Pancreas (tissue), 10 donors: ENCODE measurements around the gene KDM4B. TPM values are rescaled to one million over a fixed set of nuclear protein-coding genes. Genes with fewer than 3 reads are reported as not detected.

ENCODE experiments used
- ATAC-seq, 4 donors: fragments of 200-7000 bp; cut with Tn5 transposase; one replicate each; pipeline versions ENCODE4 v1.8.0 to v1.9.1; 2020; ENCODE audit warnings: mild to moderate bottlenecking in 4 of 4, moderate library complexity in 4 of 4
- DNase-seq, 6 donors: peaks; one replicate each; pipeline ENCODE4 v3.0.0-alpha.2; 2020
- FAIRE-seq: peaks from 2 replicates; lab custom pipeline; 2012; peaks lifted over from hg19 to GRCh38; lab: Jason Lieb, UNC
- H3K27ac ChIP-seq, 4 donors: fragments of 200-600 bp; sonication (generic); 1 replicate in 3 of 4; 2 replicates in 1 of 4; pipeline versions ENCODE4 v1.5.0 to v1.8.0; 2020
- H3K27me3 ChIP-seq, 4 donors: fragments of 200-600 bp; one replicate each; pipeline ENCODE4 v1.8.0; 2021
- H3K36me3 ChIP-seq, 3 donors: fragments of 200-600 bp; sonication (generic) in 1 of 3; one replicate each; pipeline versions ENCODE4 v1.5.0 to v1.8.0; 2020 to 2021
- H3K4me1 ChIP-seq, 3 donors: fragments of 200-600 bp; one replicate each; pipeline ENCODE4 v1.8.0; 2021
- H3K4me3 ChIP-seq, 4 donors: fragments of 200-600 bp; sonication (generic) in 2 of 4; one replicate each; pipeline versions ENCODE4 v1.5.0 to v1.8.0; 2020 to 2021
- H3K9me3 ChIP-seq, 4 donors: fragments of 200-600 bp; one replicate each; pipeline ENCODE4 v1.8.0; 2021
- WGBS, 2 donors: extraction: QIAGEN DNeasy Blood & Tissue Kit; methylation state at CpG; one replicate each; pipeline ENCODE4 v1.1.7; 2013; 5-methylcytosine and 5-hydroxymethylcytosine counted together
- intact Hi-C, 3 donors: fragments of 100-400 bp; cut with DNase I; formaldehyde crosslinking; loops; one replicate each; pipeline versions ENCODE4 v1.11.1 to v1.14.2; 2022
- polyA plus RNA-seq, 2 donors: library from polyadenylated mRNA; stranded (reverse); fragments of 200-250 nt; gene quantifications; one replicate each; pipeline ENCODE4 v1.2.3, GENCODE V29; 2013
- total RNA-seq, 6 donors: library from RNA; stranded (reverse); fragmentation: NEBNext Ultra II Directional in 4 of 6; extraction: Animal tissue kit (Norgen Biotek cat#: 25700) in 4 of 6; gene quantifications; one replicate each; pipeline versions ENCODE4 v1.2.1 to v1.2.4, GENCODE V29; 2021 to 2023
- TF ChIP-seq, protein P1 (sequence below), 4 donors: fragments of 200-600 bp; sonication (generic) in 3 of 4; IDR thresholded peaks; one replicate each; pipeline versions ENCODE4 v1.5.0 to v1.8.0; 2021; ENCODE audit warnings: antibody characterized with exemption in 4 of 4
- donor health status: healthy with polysubstance abuse.
- donor health status: DM: no; HTN: no; CAD: no; lungs with moderate emphysema.
- donor health status: DM: no; HTN: no; CAD: no.
- donor health status: control.
- donor health status: control.
- donor health status: Bipolar disorder and iron deficiency.
- donor health status: DM: yes; HTN: yes; CAD: no.
- donor health status: DM: no; HTN: no; CAD: no.
- donor health status: DM: no; HTN: no; CAD: no.
- donor health status: DM: yes; HTN: yes; CAD: no.

Gene KDM4B
- total and polyA plus RNA-seq, 8 donors, result 13.8 to 24.0 (median 18.5) TPM

- no peaks in the 10 kb centered on the region for H3K36me3 ChIP-seq
- H3K9me3 ChIP-seq, result no peaks in the 10 kb centered on the region
- TF ChIP-seq, protein P1, sequence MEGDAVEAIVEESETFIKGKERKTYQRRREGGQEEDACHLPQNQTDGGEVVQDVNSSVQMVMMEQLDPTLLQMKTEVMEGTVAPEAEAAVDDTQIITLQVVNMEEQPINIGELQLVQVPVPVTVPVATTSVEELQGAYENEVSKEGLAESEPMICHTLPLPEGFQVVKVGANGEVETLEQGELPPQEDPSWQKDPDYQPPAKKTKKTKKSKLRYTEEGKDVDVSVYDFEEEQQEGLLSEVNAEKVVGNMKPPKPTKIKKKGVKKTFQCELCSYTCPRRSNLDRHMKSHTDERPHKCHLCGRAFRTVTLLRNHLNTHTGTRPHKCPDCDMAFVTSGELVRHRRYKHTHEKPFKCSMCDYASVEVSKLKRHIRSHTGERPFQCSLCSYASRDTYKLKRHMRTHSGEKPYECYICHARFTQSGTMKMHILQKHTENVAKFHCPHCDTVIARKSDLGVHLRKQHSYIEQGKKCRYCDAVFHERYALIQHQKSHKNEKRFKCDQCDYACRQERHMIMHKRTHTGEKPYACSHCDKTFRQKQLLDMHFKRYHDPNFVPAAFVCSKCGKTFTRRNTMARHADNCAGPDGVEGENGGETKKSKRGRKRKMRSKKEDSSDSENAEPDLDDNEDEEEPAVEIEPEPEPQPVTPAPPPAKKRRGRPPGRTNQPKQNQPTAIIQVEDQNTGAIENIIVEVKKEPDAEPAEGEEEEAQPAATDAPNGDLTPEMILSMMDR (IDR thresholded peaks at IDR 0.05), result no peak
- 69 to 84% methylated on average over 10 of the region's 10 CpGs for WGBS, 2 donors
- no peak overlapping the region for H3K4me3 ChIP-seq
- no peaks in the 10 kb centered on the region for H3K4me1 ChIP-seq
- ATAC-seq (no peak), FAIRE-seq (no peak), DNase-seq (no peak)
- no peak overlapping the region for H3K27ac ChIP-seq
- intact Hi-C loops, result no loop called here
- H3K27me3 ChIP-seq, result no peaks in the 10 kb centered on the region
Observed at GRCh38 chr19:5182751-5183150, 213.8 kb downstream of the KDM4B start.

- TF ChIP-seq, protein P1 (IDR thresholded peaks at IDR 0.05), result no peak
- no peaks in the 10 kb centered on the region for H3K9me3 ChIP-seq
- FAIRE-seq (no peak), DNase-seq (no peak), ATAC-seq (no peak)
- 89 to 92% methylated on average over 3 of the region's 3 CpGs for WGBS, 2 donors
- no peak overlapping the region for H3K4me3 ChIP-seq
- H3K27me3 ChIP-seq, result no peaks in the 10 kb centered on the region
- intact Hi-C loops, result no loop called here
- H3K27ac ChIP-seq, result no peak overlapping the region
- no peaks in the 10 kb centered on the region for H3K4me1 ChIP-seq
- H3K36me3 ChIP-seq, result no peaks in the 10 kb centered on the region
Observed at GRCh38 chr19:5183616-5184015, 214.7 kb downstream of the KDM4B start.

DNA sequence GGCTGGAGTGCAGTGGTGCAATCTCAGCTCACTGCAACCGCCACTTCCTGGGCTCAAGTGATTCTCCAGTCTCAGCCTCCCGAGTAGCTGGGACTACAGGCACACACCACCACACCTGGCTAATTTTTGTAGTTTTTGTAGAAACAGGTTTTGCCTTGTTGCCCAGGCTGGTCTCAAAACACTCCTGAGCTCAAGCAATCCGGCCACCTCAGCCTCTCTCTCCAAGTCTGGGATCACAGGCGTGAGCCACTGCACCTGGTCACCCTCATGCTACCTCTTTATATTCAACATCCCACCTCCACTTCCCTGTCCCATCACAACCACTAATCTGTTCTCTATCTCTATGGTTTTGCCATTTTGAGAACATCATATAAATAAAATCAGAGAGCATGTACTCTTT, 216.0 kb downstream of the KDM4B start:
- Histone ChIP-seq H3K27me3 (no peaks in the 10 kb centered on the region), H3K4me1 (no peaks in the 10 kb centered on the region), H3K9me3 (no peaks in the 10 kb centered on the region), H3K4me3 (no peak overlapping the region), H3K36me3 (no peaks in the 10 kb centered on the region), H3K27ac (no peak overlapping the region)
- 94% methylated on average over 4 of the region's 4 CpGs for WGBS, 2 donors
- FAIRE-seq, result no peak
- intact Hi-C loops, result no loop called here
- TF ChIP-seq, protein P1 (IDR thresholded peaks at IDR 0.05), result no peak
- ATAC-seq, result no peak
- DNase-seq, result no peak

DNA sequence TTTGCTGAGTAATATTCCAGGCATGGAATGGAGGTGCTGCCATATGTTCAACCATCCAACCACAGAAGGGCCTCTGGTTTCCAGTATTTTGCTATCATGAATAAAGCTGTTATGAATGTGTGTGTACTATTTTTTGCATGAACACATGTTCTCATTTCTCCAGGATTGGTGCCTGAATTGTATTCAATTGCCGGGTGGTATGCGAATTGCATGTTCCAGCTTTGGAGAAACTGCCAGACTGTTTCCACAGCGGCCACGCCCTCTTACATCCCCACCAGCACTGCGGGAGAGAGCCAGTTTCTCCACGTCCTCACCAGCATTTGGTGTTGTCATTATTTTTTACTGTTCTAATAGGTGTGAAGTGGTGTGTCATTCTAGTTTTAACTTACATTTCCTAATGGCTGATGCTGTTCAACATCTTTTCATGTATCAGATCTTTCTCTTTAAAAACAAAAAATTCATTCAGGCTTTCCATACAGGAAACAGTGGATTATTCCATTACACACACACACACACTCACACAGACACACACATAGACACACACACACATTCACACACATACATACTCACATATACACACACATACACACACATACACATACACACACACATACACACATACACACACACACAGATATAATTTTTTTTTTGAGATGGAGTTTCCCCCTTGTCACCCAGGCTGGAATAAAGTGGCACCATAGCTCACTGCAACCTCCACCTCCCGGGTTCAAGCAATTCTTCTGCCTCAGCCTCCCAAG, 217.6 kb downstream of the KDM4B start:
- Histone ChIP-seq H3K27ac (no peak overlapping the region), H3K27me3 (no peaks in the 10 kb centered on the region), H3K36me3 (no peaks in the 10 kb centered on the region), H3K9me3 (no peaks in the 10 kb centered on the region), H3K4me1 (no peaks in the 10 kb centered on the region), H3K4me3 (no peak overlapping the region)
- ATAC-seq (no peak), FAIRE-seq (no peak), DNase-seq (no peak)
- TF ChIP-seq, protein P1 (IDR thresholded peaks at IDR 0.05), result no peak
- intact Hi-C loops, result no loop called here
- WGBS, 2 donors, result 81 to 83% methylated on average over 7 of the region's 7 CpGs
